HG03575 (cell line): ENCODE data around the gene MYL3.

Experiments used
- ATAC-seq: cut with Tn5 transposase; IDR thresholded peaks from one replicate; pipeline ENCODE4 v1.9.1; 2021; ENCODE audit not compliant: unreplicated experiment, insufficient number of reproducible peaks, low FRiP score; ENCODE audit errors: extremely low read depth

Gene MYL3

GRCh38 chr3:46856576-46857471 is 6.4 kb downstream of the MYL3 start:
- ATAC-seq, result no peak

GRCh38 chr3:46854555-46854991 is 8.7 kb downstream of the MYL3 start:
- ATAC-seq, result no peak

GRCh38 chr3:46853441-46854415 is 9.5 kb downstream of the MYL3 start:
- ATAC-seq, result no peak

- no peak for ATAC-seq
Observed at GRCh38 chr3:46852839-46853355, 10.3 kb downstream of the MYL3 start.

GRCh38 chr3:46852334-46852720 is 10.9 kb downstream of the MYL3 start:
- ATAC-seq, result no peak

- ATAC-seq, result no peak
Observed at GRCh38 chr3:46851364-46852333, 11.6 kb downstream of the MYL3 start.

GRCh38 chr3:46850468-46850779 is 12.8 kb downstream of the MYL3 start:
- ATAC-seq, result no peak

- ATAC-seq, result no peak
Observed at GRCh38 chr3:46849686-46850467, 13.4 kb downstream of the MYL3 start.

- no peak for ATAC-seq
Observed at GRCh38 chr3:46849045-46849631, 14.1 kb downstream of the MYL3 start.

- no peak for ATAC-seq
Observed at GRCh38 chr3:46848271-46849044, 14.8 kb downstream of the MYL3 start.

- ATAC-seq, result no peak
Observed at GRCh38 chr3:46847744-46848143, 15.5 kb downstream of the MYL3 start.

- no peak for ATAC-seq
Observed at GRCh38 chr3:46846624-46847542, 16.4 kb downstream of the MYL3 start.

GRCh38 chr3:46845860-46846623 is 17.2 kb downstream of the MYL3 start:
- ATAC-seq, result no peak

GRCh38 chr3:46845397-46845859 is 17.8 kb downstream of the MYL3 start:
- ATAC-seq, result no peak

- ATAC-seq, result no peak
Observed at GRCh38 chr3:46844881-46845312, 18.3 kb downstream of the MYL3 start.
